Measurements from ENCODE around the gene PIPOX. TPM values are rescaled to one million over a fixed set of nuclear protein-coding genes. Genes with fewer than 3 reads are reported as not detected.

PIPOX gene
- total RNA-seq, 1 donor from 2014 or later, result 3.7 TPM

- Histone ChIP-seq H3K4me1 (peaks cover 39% of the 10 kb centered on the region), H3K4me3 (no peak overlapping the region), H3K9ac (no peak overlapping the region), H3K9me3 (ENCODE audit: low read depth) (no peaks in the 10 kb centered on the region), H3K36me3 (no peaks in the 10 kb centered on the region), H4K20me1 (ENCODE audit: low read depth) (no peaks in the 10 kb centered on the region), H3K79me2 (ENCODE audit: low read depth) (no peaks in the 10 kb centered on the region), H3F3A (ENCODE audit: low read depth) (peaks cover 28% of the 10 kb centered on the region), H3K27ac (no peak overlapping the region), H2AFZ (replicated peaks) (no peak overlapping the region), H3K4me2 (no peak overlapping the region), H3K27me3 (no peaks in the 10 kb centered on the region)
- no peak for TF ChIP-seq CTCF (IDR thresholded peaks at IDR 0.05)
- TF ChIP-seq EZH2phosphoT487 (IDR thresholded peaks at IDR 0.05), result no peak
- TF ChIP-seq EZH2 (IDR thresholded peaks at IDR 0.05), result no peak
- DNase-seq (ENCODE audit: low spot score), result no peak
- H3K27me3 Mint-ChIP-seq (ENCODE audit: insufficient read depth, low read depth), result peaks cover 10% of the 10 kb centered on the region
- peak overlapping the region; percentile 61 for H3K27ac Mint-ChIP-seq
- H3K9me3 Mint-ChIP-seq, result no peaks in the 10 kb centered on the region
- no peak overlapping the region for H3K4me3 Mint-ChIP-seq
- H3K4me1 Mint-ChIP-seq, result peaks cover 12% of the 10 kb centered on the region
- peaks cover 21% of the 10 kb centered on the region for H3K36me3 Mint-ChIP-seq
These were observed 46.7 kb downstream of the PIPOX start for GRCh38 chr17:29089601-29090044.

- Histone ChIP-seq H3K4me1 (peaks cover 34% of the 10 kb centered on the region), H3K27me3 (no peaks in the 10 kb centered on the region), H3K36me3 (no peaks in the 10 kb centered on the region)
These were observed 47.2 kb downstream of the PIPOX start for GRCh38 chr17:29090108-29090507.

GRCh38 chr17:29090750-29091605, 48.0 kb downstream of the PIPOX start:
- no peak overlapping the region for H3K4me3 Mint-ChIP-seq
- H3K9me3 ChIP-seq (ENCODE audit: low read depth), result no peaks in the 10 kb centered on the region
- H3K9ac ChIP-seq, result no peak overlapping the region
- H3K36me3 ChIP-seq, result no peaks in the 10 kb centered on the region
- H3K4me3 ChIP-seq, result no peak overlapping the region
- no peak overlapping the region for H2AFZ ChIP-seq (replicated peaks)
- H3K27ac ChIP-seq, result peak overlapping the region; percentile 20
- no peaks in the 10 kb centered on the region for H3K79me2 ChIP-seq (ENCODE audit: low read depth)
- no peaks in the 10 kb centered on the region for H3K9me3 Mint-ChIP-seq
- no peaks in the 10 kb centered on the region for H4K20me1 ChIP-seq (ENCODE audit: low read depth)
- peaks cover 6% of the 10 kb centered on the region for H3K4me1 Mint-ChIP-seq
- peak; percentile 48 for DNase-seq (ENCODE audit: low spot score)
- TF ChIP-seq CTCF (IDR thresholded peaks at IDR 0.05) (peak; percentile 17), EZH2phosphoT487 (IDR thresholded peaks at IDR 0.05) (no peak)
- H3F3A ChIP-seq (ENCODE audit: low read depth), result peaks cover 28% of the 10 kb centered on the region
- H3K4me2 ChIP-seq, result peak overlapping the region; percentile 24
- no peak overlapping the region for H3K27ac Mint-ChIP-seq
- H3K36me3 Mint-ChIP-seq, result peaks cover 19% of the 10 kb centered on the region
- peaks cover 30% of the 10 kb centered on the region for H3K4me1 ChIP-seq
- H3K27me3 ChIP-seq, result no peaks in the 10 kb centered on the region
- peaks cover 7% of the 10 kb centered on the region for H3K27me3 Mint-ChIP-seq (ENCODE audit: insufficient read depth, low read depth)

More at GRCh38 chr17:29090108-29090507, 47.2 kb downstream of the PIPOX start:
- Mint-ChIP-seq H3K9me3 (no peaks in the 10 kb centered on the region), H3K4me1 (peaks cover 7% of the 10 kb centered on the region), H3K27me3 (ENCODE audit: insufficient read depth, low read depth) (peaks cover 7% of the 10 kb centered on the region), H3K36me3 (peaks cover 21% of the 10 kb centered on the region), H3K4me3 (no peak overlapping the region), H3K27ac (peak overlapping the region; percentile 25)
- Histone ChIP-seq H3F3A (ENCODE audit: low read depth) (peaks cover 28% of the 10 kb centered on the region), H3K9ac (no peak overlapping the region), H3K9me3 (ENCODE audit: low read depth) (no peaks in the 10 kb centered on the region), H3K27ac (no peak overlapping the region), H3K4me2 (no peak overlapping the region), H3K79me2 (ENCODE audit: low read depth) (no peaks in the 10 kb centered on the region), H3K4me3 (no peak overlapping the region), H4K20me1 (ENCODE audit: low read depth) (no peaks in the 10 kb centered on the region), H2AFZ (replicated peaks) (no peak overlapping the region)
- TF ChIP-seq EZH2phosphoT487 (IDR thresholded peaks at IDR 0.05), result no peak
- TF ChIP-seq CTCF (IDR thresholded peaks at IDR 0.05), result no peak
- TF ChIP-seq EZH2 (IDR thresholded peaks at IDR 0.05), result no peak
- DNase-seq (ENCODE audit: low spot score), result no peak
